PC-9 (cell line): ENCODE results near the gene TK1. TPM values are rescaled to one million over a fixed set of nuclear protein-coding genes. Genes with fewer than 3 reads are reported as not detected.

Source experiments
- BruUV-seq: library from RNA; stranded (reverse); fragments of 400-500 nt; replicated peaks from 2 replicates; lab custom pipeline; 2021; lab: Mats Ljungman, UMichigan
- CTCF ChIA-PET: fragments of 300-600 bp; sonication (Branson Sonifier 250); formaldehyde crosslinking; loops from one replicate; lab custom pipeline; 2022; ENCODE audit warnings: antibody characterized with exemption; lab: Charles Lee
- POLR2A ChIA-PET: fragments of 300-600 bp; sonication (Branson Sonifier 250); formaldehyde crosslinking; loops from one replicate; lab custom pipeline; 2022; ENCODE audit warnings: antibody characterized with exemption; ENCODE audit not compliant: unreplicated experiment; lab: Charles Lee
- DNase-seq, 2 experiments: peaks; one replicate each; pipeline versions ENCODE4 v3.0.0 to v3.0.0-alpha.2; 2015 to 2022; ENCODE audit warnings: mixed read lengths in 1 of 2
- H2AFZ ChIP-seq: fragments of 200-600 bp; sonication (generic); 2 replicates; pipeline ENCODE4 v1.8.1; 2017; ENCODE audit warnings: antibody characterized with exemption
- H3F3A ChIP-seq: fragments of 200-600 bp; sonication (generic); 2 replicates; pipeline ENCODE4 v1.8.1; 2017; ENCODE audit warnings: antibody characterized with exemption, mild to moderate bottlenecking, low read depth; ENCODE audit not compliant: insufficient read depth
- H3K27ac ChIP-seq: fragments of 200-600 bp; sonication (generic); 2 replicates; pipeline ENCODE4 v1.6.1; 2016; ENCODE audit warnings: mixed run types
- H3K27me3 ChIP-seq: fragments of 200-600 bp; sonication (generic); 2 replicates; pipeline ENCODE4 v1.6.1; 2016; ENCODE audit warnings: low read depth, mixed run types; ENCODE audit not compliant: insufficient read depth
- H3K36me3 ChIP-seq: fragments of 200-600 bp; sonication (generic); 2 replicates; pipeline ENCODE4 v1.6.1; 2016; ENCODE audit warnings: low read depth, mixed run types
- H3K4me1 ChIP-seq: fragments of 200-600 bp; sonication (generic); replicated peaks from 2 replicates; pipeline ENCODE4 v1.6.1; 2016; ENCODE audit warnings: mixed run types; ENCODE audit not compliant: insufficient read depth
- H3K4me2 ChIP-seq: fragments of 200-600 bp; sonication (generic); 2 replicates; pipeline ENCODE4 v1.6.1; 2017; ENCODE audit warnings: mixed run types
- H3K4me3 ChIP-seq: fragments of 200-600 bp; sonication (generic); 2 replicates; pipeline ENCODE4 v1.6.1; 2016; ENCODE audit warnings: mixed run types
- H3K79me2 ChIP-seq: fragments of 200-600 bp; sonication (generic); 2 replicates; pipeline ENCODE4 v1.6.1; 2017; ENCODE audit warnings: low read depth, mixed run types
- H3K9me2 ChIP-seq: fragments of 200-600 bp; sonication (generic); 2 replicates; pipeline ENCODE4 v1.8.1; 2017; ENCODE audit warnings: mild to moderate bottlenecking; ENCODE audit not compliant: insufficient read depth
- H3K9me3 ChIP-seq: fragments of 200-600 bp; sonication (generic); 2 replicates; pipeline ENCODE4 v1.8.1; 2016; ENCODE audit warnings: low read depth; ENCODE audit not compliant: insufficient read depth
- H4K20me1 ChIP-seq: fragments of 200-600 bp; sonication (generic); 2 replicates; pipeline ENCODE4 v1.8.1; 2017; ENCODE audit not compliant: insufficient read depth
- CTCF ChIP-seq: fragments of 200-600 bp; sonication (generic); conservative IDR thresholded peaks from 2 replicates; pipeline ENCODE4 v1.6.1; 2017; ENCODE audit warnings: mixed run types, antibody characterized with exemption, mild to moderate bottlenecking, moderate library complexity
- EZH2 ChIP-seq: fragments of 200-600 bp; sonication (generic); IDR thresholded peaks from 2 replicates; pipeline ENCODE4 v1.8.0; 2017; ENCODE audit warnings: antibody characterized with exemption, low read depth
- intact Hi-C: fragments of 100-400 bp; cut with micrococcal nuclease; formaldehyde crosslinking; loops from one replicate; pipeline ENCODE4 v1.10.0; 2022; ENCODE audit not compliant: unreplicated experiment
- total RNA-seq: library from RNA; stranded (reverse); gene quantifications from 2 replicates; pipeline ENCODE4 v1.2.3, GENCODE V29; 2021

TK1 gene
- total RNA-seq, 1 experiment from 2014 or later: 137 TPM

- no peak for TF ChIP-seq EZH2
- peak; percentile 48 for TF ChIP-seq CTCF
- Histone ChIP-seq H3K4me3 (no peak overlapping the region), H3K4me1 (peaks cover 20% of the 10 kb centered on the region), H3K27me3 (no peaks in the 10 kb centered on the region), H3K9me2 (no peaks in the 10 kb centered on the region), H3K79me2 (no peaks in the 10 kb centered on the region), H3K9me3 (no peaks in the 10 kb centered on the region), H2AFZ (no peak overlapping the region), H3F3A (peaks cover 34% of the 10 kb centered on the region; the same call in 1 of the 2 replicates), H3K4me2 (no peak overlapping the region), H3K36me3 (no peaks in the 10 kb centered on the region), H4K20me1 (no peaks in the 10 kb centered on the region), H3K27ac (no peak overlapping the region)
- CTCF ChIA-PET: interaction anchor here (0.6 to 1.6 kb wide), 7 partner anchors 10 to 113 kb away, joined by 3 to 6 read pairs (median 3); no protein-coding TSS in a partner anchor
- intact Hi-C loops: no loop called here
- peak; percentile 65 to 69 for DNase-seq
- POLR2A ChIA-PET: no interaction called here
- no TSS peak for BruUV-seq
Measured at GRCh38 chr17:78137392-78138203, 49.3 kb downstream of the TK1 start.

- Histone ChIP-seq H3K27ac (no peak overlapping the region), H3K79me2 (no peaks in the 10 kb centered on the region), H3K9me3 (no peaks in the 10 kb centered on the region), H3K27me3 (no peaks in the 10 kb centered on the region), H3K36me3 (no peaks in the 10 kb centered on the region), H4K20me1 (no peaks in the 10 kb centered on the region), H3K4me3 (no peak overlapping the region), H3F3A (peaks cover 26% of the 10 kb centered on the region; the same call in 1 of the 2 replicates), H3K4me2 (no peak overlapping the region), H3K4me1 (peaks cover 10% of the 10 kb centered on the region), H3K9me2 (no peaks in the 10 kb centered on the region), H2AFZ (no peak overlapping the region)
- ChIA-PET POLR2A (interaction anchor here (0.6 to 0.7 kb wide), 2 partner anchors 51 to 1572 kb away, joined by 4 to 7 read pairs; partner anchors contain the start of genes AFMID and TK1), CTCF (no interaction called here)
- TF ChIP-seq CTCF: no peak
- TF ChIP-seq EZH2: no peak
- DNase-seq: no peak
- intact Hi-C loops: no loop called here
- no TSS peak for BruUV-seq
Measured at GRCh38 chr17:78135858-78136500, 50.9 kb downstream of the TK1 start.

GRCh38 chr17:78134899-78135385 is 51.9 kb downstream of the TK1 start:
- POLR2A ChIA-PET: no interaction called here
- Histone ChIP-seq H3F3A (peaks cover 29% of the 10 kb centered on the region; the same call in 1 of the 2 replicates), H3K4me3 (no peak overlapping the region), H4K20me1 (no peaks in the 10 kb centered on the region), H3K9me3 (no peaks in the 10 kb centered on the region), H2AFZ (no peak overlapping the region), H3K9me2 (no peaks in the 10 kb centered on the region), H3K36me3 (no peaks in the 10 kb centered on the region), H3K4me1 (peaks cover 6% of the 10 kb centered on the region), H3K4me2 (no peak overlapping the region), H3K27me3 (no peaks in the 10 kb centered on the region), H3K27ac (no peak overlapping the region), H3K79me2 (no peaks in the 10 kb centered on the region)
- intact Hi-C loops: loop anchor here (1.0 kb wide), 1 partner anchor 23 kb away; no protein-coding TSS in a partner anchor
- BruUV-seq: no TSS peak
- no peak for TF ChIP-seq EZH2
- TF ChIP-seq CTCF: no peak
- no peak for DNase-seq
- CTCF ChIA-PET: no interaction called here
